Measurements from ENCODE around the gene SH3BP2. TPM values are rescaled to one million over a fixed set of nuclear protein-coding genes. Genes with fewer than 3 reads are reported as not detected.

SH3BP2 gene
- polyA plus RNA-seq, 1 of the 3 experiments (the other 2 are of a cell fraction): 25.2 TPM

DNA sequence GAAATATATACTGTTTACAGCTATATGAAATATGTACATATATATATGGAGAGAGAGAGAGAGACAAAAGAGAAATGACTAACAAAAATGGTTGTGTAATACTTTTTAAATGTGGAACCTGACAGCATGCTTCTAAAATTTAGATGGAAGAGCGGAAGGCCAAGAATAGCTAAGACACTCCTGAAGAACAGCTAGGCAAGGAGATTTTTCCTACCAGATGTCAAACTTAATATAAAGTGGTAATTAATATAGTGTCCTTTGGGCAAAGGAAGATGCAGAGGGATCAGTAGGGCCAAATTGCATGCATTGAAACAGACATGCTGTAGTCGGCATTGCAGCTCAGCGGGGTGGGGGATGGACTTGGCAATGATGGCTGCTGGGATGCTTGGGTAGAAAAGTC, 96.0 kb downstream of the SH3BP2 start:
- Histone ChIP-seq H3K79me2 (ENCODE audit: insufficient read depth) (peaks cover 72% of the 10 kb centered on the region; the same call in 1 of the 2 replicates), H3K27ac (ENCODE audit: low read depth in 2 of 2, low read length in 1 of 2) (no peak overlapping the region), H3K4me1 (ENCODE audit: control insufficient read depth in 1 of 2, insufficient read depth in 2 of 2, low read depth in 1 of 2, low read length in 1 of 2) (peaks cover 0 to 22% of the 10 kb centered on the region in 2 experiments; a peak in 2 of 4 replicates), H3F3A (replicated peaks; ENCODE audit: insufficient read depth) (peaks cover 3% of the 10 kb centered on the region), H4K20me1 (ENCODE audit: insufficient read depth) (peaks cover 17% of the 10 kb centered on the region), H3K4me2 (no peak overlapping the region), H3K9ac (no peak overlapping the region), H3K9me3 (no peaks in the 10 kb centered on the region), H3K4me3 (ENCODE audit: low read depth in 2 of 2, low read length in 1 of 2) (no peak overlapping the region), H3K27me3 (ENCODE audit: insufficient read depth) (no peaks in the 10 kb centered on the region), H3K9me2 (no peaks in the 10 kb centered on the region), H3K36me3 (replicated peaks in 1 of 2; ENCODE audit: control insufficient read depth in 1 of 2, insufficient read depth in 2 of 2, low read length in 1 of 2) (peaks cover 20 to 49% of the 10 kb centered on the region in 2 experiments), H2AFZ (ENCODE audit: low read depth) (no peak overlapping the region)
- TF ChIP-seq NFIC (IDR thresholded peaks at IDR 0.05; ENCODE audit: borderline replicate concordance) (no peak), TAF1 (IDR thresholded peaks at IDR 0.05; ENCODE audit: borderline replicate concordance, low read depth, low read length) (no peak), TCF12 (IDR thresholded peaks at IDR 0.05) (no peak), RXRA (IDR thresholded peaks at IDR 0.05; ENCODE audit: borderline replicate concordance, low read depth) (no peak), EP300 (IDR thresholded peaks at IDR 0.05; ENCODE audit: borderline replicate concordance in 1 of 2, low read depth in 1 of 2, low read length in 1 of 2) (no peak), GABPA (IDR thresholded peaks at IDR 0.05; ENCODE audit: low read depth) (no peak), FOSL2 (IDR thresholded peaks at IDR 0.05; ENCODE audit: borderline replicate concordance, low read depth) (no peak), RAD21 (IDR thresholded peaks at IDR 0.05; ENCODE audit: low read length) (no peak), YY1 (IDR thresholded peaks at IDR 0.05; ENCODE audit: low read depth) (no peak), SIN3A (IDR thresholded peaks at IDR 0.05; ENCODE audit: borderline replicate concordance, low read depth, low read length) (no peak), CHD2 (IDR thresholded peaks at IDR 0.05; ENCODE audit: low read length, partially characterized antibody) (no peak)
- TF ChIP-seq, protein P1, sequence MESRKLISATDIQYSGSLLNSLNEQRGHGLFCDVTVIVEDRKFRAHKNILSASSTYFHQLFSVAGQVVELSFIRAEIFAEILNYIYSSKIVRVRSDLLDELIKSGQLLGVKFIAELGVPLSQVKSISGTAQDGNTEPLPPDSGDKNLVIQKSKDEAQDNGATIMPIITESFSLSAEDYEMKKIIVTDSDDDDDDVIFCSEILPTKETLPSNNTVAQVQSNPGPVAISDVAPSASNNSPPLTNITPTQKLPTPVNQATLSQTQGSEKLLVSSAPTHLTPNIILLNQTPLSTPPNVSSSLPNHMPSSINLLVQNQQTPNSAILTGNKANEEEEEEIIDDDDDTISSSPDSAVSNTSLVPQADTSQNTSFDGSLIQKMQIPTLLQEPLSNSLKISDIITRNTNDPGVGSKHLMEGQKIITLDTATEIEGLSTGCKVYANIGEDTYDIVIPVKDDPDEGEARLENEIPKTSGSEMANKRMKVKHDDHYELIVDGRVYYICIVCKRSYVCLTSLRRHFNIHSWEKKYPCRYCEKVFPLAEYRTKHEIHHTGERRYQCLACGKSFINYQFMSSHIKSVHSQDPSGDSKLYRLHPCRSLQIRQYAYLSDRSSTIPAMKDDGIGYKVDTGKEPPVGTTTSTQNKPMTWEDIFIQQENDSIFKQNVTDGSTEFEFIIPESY (IDR thresholded peaks at IDR 0.05; ENCODE audit: borderline replicate concordance, low read depth): no peak
- TF ChIP-seq, protein P2, sequence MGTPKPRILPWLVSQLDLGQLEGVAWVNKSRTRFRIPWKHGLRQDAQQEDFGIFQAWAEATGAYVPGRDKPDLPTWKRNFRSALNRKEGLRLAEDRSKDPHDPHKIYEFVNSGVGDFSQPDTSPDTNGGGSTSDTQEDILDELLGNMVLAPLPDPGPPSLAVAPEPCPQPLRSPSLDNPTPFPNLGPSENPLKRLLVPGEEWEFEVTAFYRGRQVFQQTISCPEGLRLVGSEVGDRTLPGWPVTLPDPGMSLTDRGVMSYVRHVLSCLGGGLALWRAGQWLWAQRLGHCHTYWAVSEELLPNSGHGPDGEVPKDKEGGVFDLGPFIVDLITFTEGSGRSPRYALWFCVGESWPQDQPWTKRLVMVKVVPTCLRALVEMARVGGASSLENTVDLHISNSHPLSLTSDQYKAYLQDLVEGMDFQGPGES (IDR thresholded peaks at IDR 0.05; ENCODE audit: low read depth, low read length): no peak
- 87% methylated on average over 3 of the region's 3 CpGs for WGBS (ENCODE audit: low lambda C conversion rate)
- ChIA-PET CTCF (interaction anchor here (0.6 to 1.0 kb wide), 2 partner anchors 16 to 387 kb away, joined by 3 read pairs; no protein-coding TSS in a partner anchor), POLR2A (no interaction called here)
- no peak for DNase-seq

Other genes with a start within 250 kb of the SH3BP2 start
- 68.2 and 78.9 TPM in 2 replicates for gene TNIP2, start 36.7 kb upstream of the SH3BP2 start, polyA plus RNA-seq (2012; rRNA removed)
- 97.0 and 155 TPM in 2 replicates for gene ADD1, start 50.8 kb downstream of the SH3BP2 start, polyA plus RNA-seq (2012; rRNA removed)
- 7.5 and 9.8 TPM in 2 replicates for gene NOP14, start 170.3 kb downstream of the SH3BP2 start, polyA plus RNA-seq (2012; rRNA removed)
- gene GRK4, start 170.5 kb downstream of the SH3BP2 start, polyA plus RNA-seq (2012; rRNA removed): 2.2 and 2.7 TPM in 2 replicates

Data from SK-N-SH (cell line).